HepG2 (cell line): ENCODE data around the gene VPS4A.

ENCODE experiments used
- CTCF ChIP-seq: sonication (generic); formaldehyde crosslinking; IDR thresholded peaks from 2 replicates; pipeline ENCODE4 v1.5.0; 2020; ENCODE audit warnings: mild to moderate bottlenecking, missing genetic modification reagents, moderate library complexity
- FOXK1 ChIP-seq: sonication (generic); formaldehyde crosslinking; IDR thresholded peaks from 2 replicates; pipeline ENCODE4 v1.4.0; 2020; ENCODE audit warnings: low read depth, missing genetic modification reagents, borderline replicate concordance
- NFYB ChIP-seq: sonication (generic); formaldehyde crosslinking; IDR thresholded peaks from 2 replicates; pipeline ENCODE4 v1.4.0; 2020; ENCODE audit warnings: missing genetic modification reagents
- YY1 ChIP-seq: IDR thresholded peaks from 2 replicates; pipeline ENCODE4 v1.6.1; 2011; ENCODE audit warnings: low read length, low read depth, moderate library complexity, mild to moderate bottlenecking; ENCODE audit not compliant: insufficient read depth, insufficient replicate concordance
- ZNF841 ChIP-seq: sonication (generic); formaldehyde crosslinking; IDR thresholded peaks from 2 replicates; pipeline ENCODE4 v1.8.1; 2023; ENCODE audit warnings: missing genetic modification reagents, borderline replicate concordance
- ZSCAN21 ChIP-seq: sonication (generic); formaldehyde crosslinking; IDR thresholded peaks from 2 replicates; pipeline ENCODE4 v1.8.0; 2022; ENCODE audit warnings: mild to moderate bottlenecking, missing genetic modification reagents, moderate library complexity, borderline replicate concordance

GRCh38 chr16:69319826-69320739 lies 8.9 kb downstream of the VPS4A start:
- TF ChIP-seq YY1: no peak
- no peak for TF ChIP-seq FOXK1
- TF ChIP-seq ZSCAN21: no peak
- no peak for TF ChIP-seq CTCF (CRISPR knock-in tag)
- no peak for TF ChIP-seq ZNF841 (CRISPR knock-in tag)
- no peak for TF ChIP-seq NFYB (CRISPR knock-in tag)
